ENCODE measurements around the gene INTU.

GRCh38 chr4:127622621-127622920, 10.2 kb upstream of the INTU start:
- TF ChIP-seq CTCF (IDR thresholded peaks at IDR 0.05), result no peak
- TF ChIP-seq, protein P1, sequence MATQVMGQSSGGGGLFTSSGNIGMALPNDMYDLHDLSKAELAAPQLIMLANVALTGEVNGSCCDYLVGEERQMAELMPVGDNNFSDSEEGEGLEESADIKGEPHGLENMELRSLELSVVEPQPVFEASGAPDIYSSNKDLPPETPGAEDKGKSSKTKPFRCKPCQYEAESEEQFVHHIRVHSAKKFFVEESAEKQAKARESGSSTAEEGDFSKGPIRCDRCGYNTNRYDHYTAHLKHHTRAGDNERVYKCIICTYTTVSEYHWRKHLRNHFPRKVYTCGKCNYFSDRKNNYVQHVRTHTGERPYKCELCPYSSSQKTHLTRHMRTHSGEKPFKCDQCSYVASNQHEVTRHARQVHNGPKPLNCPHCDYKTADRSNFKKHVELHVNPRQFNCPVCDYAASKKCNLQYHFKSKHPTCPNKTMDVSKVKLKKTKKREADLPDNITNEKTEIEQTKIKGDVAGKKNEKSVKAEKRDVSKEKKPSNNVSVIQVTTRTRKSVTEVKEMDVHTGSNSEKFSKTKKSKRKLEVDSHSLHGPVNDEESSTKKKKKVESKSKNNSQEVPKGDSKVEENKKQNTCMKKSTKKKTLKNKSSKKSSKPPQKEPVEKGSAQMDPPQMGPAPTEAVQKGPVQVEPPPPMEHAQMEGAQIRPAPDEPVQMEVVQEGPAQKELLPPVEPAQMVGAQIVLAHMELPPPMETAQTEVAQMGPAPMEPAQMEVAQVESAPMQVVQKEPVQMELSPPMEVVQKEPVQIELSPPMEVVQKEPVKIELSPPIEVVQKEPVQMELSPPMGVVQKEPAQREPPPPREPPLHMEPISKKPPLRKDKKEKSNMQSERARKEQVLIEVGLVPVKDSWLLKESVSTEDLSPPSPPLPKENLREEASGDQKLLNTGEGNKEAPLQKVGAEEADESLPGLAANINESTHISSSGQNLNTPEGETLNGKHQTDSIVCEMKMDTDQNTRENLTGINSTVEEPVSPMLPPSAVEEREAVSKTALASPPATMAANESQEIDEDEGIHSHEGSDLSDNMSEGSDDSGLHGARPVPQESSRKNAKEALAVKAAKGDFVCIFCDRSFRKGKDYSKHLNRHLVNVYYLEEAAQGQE (IDR thresholded peaks at IDR 0.05; ENCODE audit: insufficient read depth in 1 of 2, low read depth in 2 of 2, low read length in 1 of 2), result no peak
- no peak for TF ChIP-seq POLR2AphosphoS5 (IDR thresholded peaks at IDR 0.05; ENCODE audit: low read depth, low read length)
- TF ChIP-seq TCF7L2 (IDR thresholded peaks at IDR 0.05; ENCODE audit: low read depth, low read length), result no peak
- TF ChIP-seq SIN3A (IDR thresholded peaks at IDR 0.05; ENCODE audit: borderline replicate concordance, insufficient read depth, low read depth, low read length), result no peak

All from Panc1 (cell line).